H1 (cell line): ENCODE data around the gene LIMS1. TPM values are rescaled to one million over a fixed set of nuclear protein-coding genes. Genes with fewer than 3 reads are reported as not detected.

ENCODE experiments used
- CTCF ChIA-PET: fragments of 300-600 bp; sonication (Branson Sonifier 250); formaldehyde crosslinking; loops from one replicate; lab custom pipeline; 2021; ENCODE audit not compliant: partially characterized antibody; lab: Charles Lee
- POLR2A ChIA-PET: fragments of 300-600 bp; sonication (Branson Sonifier 250); formaldehyde crosslinking; loops from one replicate; lab custom pipeline; 2021; ENCODE audit warnings: inconsistent platforms; ENCODE audit not compliant: partially characterized antibody; lab: Charles Lee
- DNase-seq, 2 experiments: peaks; one replicate each; pipeline versions ENCODE4 v3.0.0 to v3.0.0-alpha.2; 2010 to 2022; ENCODE audit warnings: low spot score in 2 of 2, low read depth in 1 of 2, mixed read lengths in 1 of 2
- FAIRE-seq: peaks from 2 replicates; lab custom pipeline; 2011; peaks lifted over from hg19 to GRCh38; lab: Jason Lieb, UNC
- H2AFZ ChIP-seq: 2 replicates; pipeline ENCODE4 v1.8.1; 2012; ENCODE audit warnings: low read length, inconsistent platforms
- H2AK5ac ChIP-seq: 2 replicates; pipeline ENCODE4 v1.6.1; 2013; ENCODE audit warnings: low read depth, low read length
- H2BK120ac ChIP-seq: replicated peaks from 2 replicates; pipeline ENCODE3; 2013; ENCODE audit warnings: low read depth, low read length, inconsistent platforms
- H2BK12ac ChIP-seq: 2 replicates; pipeline ENCODE4 v1.6.1; 2013; ENCODE audit warnings: low read depth, low read length
- H2BK15ac ChIP-seq: 2 replicates; pipeline ENCODE4 v1.6.1; 2013; ENCODE audit warnings: low read length
- H2BK20ac ChIP-seq: 2 replicates; pipeline ENCODE4 v1.6.1; 2013; ENCODE audit warnings: low read length
- H2BK5ac ChIP-seq: 2 replicates; pipeline ENCODE4 v1.6.1; 2013; ENCODE audit warnings: low read depth, low read length
- H3K14ac ChIP-seq: 2 replicates; pipeline ENCODE4 v1.6.1; 2013; ENCODE audit warnings: inconsistent platforms; ENCODE audit not compliant: insufficient read length
- H3K18ac ChIP-seq: 2 replicates; pipeline ENCODE4 v1.6.1; 2013; ENCODE audit warnings: low read length; ENCODE audit errors: extremely low read depth
- H3K23ac ChIP-seq: 2 replicates; pipeline ENCODE4 v1.6.1; 2013; ENCODE audit warnings: inconsistent platforms; ENCODE audit not compliant: insufficient read length
- H3K23me2 ChIP-seq: 2 replicates; pipeline ENCODE4 v1.6.1; 2013; ENCODE audit warnings: low read depth, low read length
- H3K27ac ChIP-seq: 2 replicates; pipeline ENCODE4 v1.6.1; 2011; ENCODE audit warnings: low read depth, low read length, inconsistent platforms
- H3K27me3 ChIP-seq, 4 experiments: replicated peaks in 1 of 4; 1 replicate in 1 of 4; 2 replicates in 3 of 4; pipeline versions ENCODE4 v1.6.1 to v1.8.1; 2011 to 2013; ENCODE audit warnings: low read length in 3 of 4, mild to moderate bottlenecking in 3 of 4, inconsistent platforms in 2 of 4, mixed read lengths in 2 of 4, moderate library complexity in 1 of 4; ENCODE audit not compliant: control insufficient read depth in 3 of 4, insufficient read depth in 3 of 4; ENCODE audit errors: extremely low read depth in 1 of 4
- H3K36me3 ChIP-seq, 4 experiments: 2 replicates each; pipeline versions ENCODE4 v1.6.1 to v1.8.1; 2011 to 2013; ENCODE audit warnings: mild to moderate bottlenecking in 4 of 4, low read length in 3 of 4, moderate library complexity in 2 of 4, control low read depth in 1 of 4, inconsistent platforms in 1 of 4; ENCODE audit not compliant: insufficient read depth in 4 of 4, control insufficient read depth in 2 of 4
- H3K4ac ChIP-seq: replicated peaks from 2 replicates; pipeline ENCODE3; 2013; ENCODE audit warnings: low read length, low read depth, mixed read lengths, inconsistent platforms; ENCODE audit not compliant: insufficient read length
- H3K4me1 ChIP-seq, 4 experiments: replicated peaks in 1 of 4; 1 replicate in 1 of 4; 2 replicates in 3 of 4; pipeline versions ENCODE4 v1.6.1 to v1.8.1; 2011 to 2013; ENCODE audit warnings: low read length in 3 of 4, inconsistent platforms in 2 of 4, mixed read lengths in 1 of 4; ENCODE audit not compliant: insufficient read depth in 4 of 4, control insufficient read depth in 3 of 4
- H3K4me2 ChIP-seq, 2 experiments: 2 replicates each; pipeline versions ENCODE4 v1.6.1 to v1.8.1; 2011 to 2013; ENCODE audit warnings: low read depth in 2 of 2, low read length in 2 of 2, control low read depth in 1 of 2, inconsistent platforms in 1 of 2, mild to moderate bottlenecking in 1 of 2; ENCODE audit not compliant: insufficient read depth in 1 of 2
- H3K4me3 ChIP-seq, 4 experiments: fragments of 200-600, 300-600 bp in 1 of 4; sonication (generic), shearing (Covaris generic), sonication (Bioruptor Twin) in 1 of 4; 2 replicates each; pipeline versions ENCODE4 v1.5.1 to v1.8.1; 2011 to 2016; ENCODE audit warnings: low read length in 4 of 4, low read depth in 3 of 4, control low read depth in 2 of 4, inconsistent platforms in 2 of 4, mild to moderate bottlenecking in 2 of 4, mixed read lengths in 1 of 4, moderate library complexity in 1 of 4; ENCODE audit not compliant: insufficient read depth in 2 of 4; ENCODE audit errors: extremely low read depth in 1 of 4
- H3K56ac ChIP-seq: replicated peaks from 2 replicates; pipeline ENCODE3; 2013; ENCODE audit warnings: low read depth, mild to moderate bottlenecking, mixed read lengths, low read length, inconsistent platforms; ENCODE audit not compliant: insufficient read length
- H3K79me1 ChIP-seq: 2 replicates; pipeline ENCODE4 v1.6.1; 2013; ENCODE audit warnings: low read depth, low read length, control low read depth
- H3K79me2 ChIP-seq, 2 experiments: 2 replicates each; pipeline versions ENCODE4 v1.6.1 to v1.8.1; 2012 to 2013; ENCODE audit warnings: low read length in 2 of 2, mild to moderate bottlenecking in 2 of 2, inconsistent platforms in 1 of 2; ENCODE audit not compliant: insufficient read depth in 2 of 2, control insufficient read depth in 1 of 2
- H3K9ac ChIP-seq, 4 experiments: replicated peaks in 1 of 4; 1 replicate in 1 of 4; 2 replicates in 3 of 4; pipeline versions ENCODE4 v1.6.1 to v1.8.1; 2011 to 2013; ENCODE audit warnings: low read depth in 3 of 4, low read length in 3 of 4, control low read depth in 2 of 4, mild to moderate bottlenecking in 2 of 4, moderate library complexity in 2 of 4, inconsistent platforms in 1 of 4; ENCODE audit errors: extremely low read depth in 1 of 4
- H3K9me3 ChIP-seq, 2 experiments: 2 replicates each; pipeline versions ENCODE4 v1.6.1 to v1.8.1; 2012 to 2013; ENCODE audit warnings: mild to moderate bottlenecking in 2 of 2, moderate library complexity in 2 of 2, control low read depth in 1 of 2, inconsistent platforms in 1 of 2, low read depth in 1 of 2, low read length in 1 of 2, mixed read lengths in 1 of 2; ENCODE audit not compliant: insufficient read depth in 2 of 2
- H4K20me1 ChIP-seq, 2 experiments: replicated peaks in 1 of 2; 2 replicates each; pipeline versions ENCODE3 to v1.8.1; 2011 to 2013; ENCODE audit warnings: inconsistent platforms in 2 of 2, low read length in 2 of 2, mild to moderate bottlenecking in 1 of 2; ENCODE audit not compliant: insufficient read depth in 2 of 2, control insufficient read depth in 1 of 2
- H4K5ac ChIP-seq: 2 replicates; pipeline ENCODE4 v1.6.1; 2013; ENCODE audit warnings: low read length, low read depth, mixed read lengths, inconsistent platforms; ENCODE audit not compliant: insufficient read length
- H4K8ac ChIP-seq: 2 replicates; pipeline ENCODE4 v1.8.0; 2013; ENCODE audit warnings: mild to moderate bottlenecking, moderate library complexity, low read length, inconsistent platforms; ENCODE audit not compliant: insufficient read depth; ENCODE audit errors: extremely low read depth
- H4K91ac ChIP-seq: replicated peaks from 2 replicates; pipeline ENCODE3; 2013; ENCODE audit warnings: low read length, mixed read lengths, inconsistent platforms; ENCODE audit not compliant: insufficient read length
- BCL11A ChIP-seq, 2 experiments: IDR thresholded peaks; one replicate each; pipeline ENCODE4 v1.6.1; 2011; ENCODE audit warnings: low read depth in 2 of 2, low read length in 2 of 2, mild to moderate bottlenecking in 2 of 2
- EGR1 ChIP-seq: IDR thresholded peaks from 2 replicates; pipeline ENCODE4 v1.6.1; 2011; ENCODE audit warnings: low read depth, low read length, borderline replicate concordance
- GTF2F1 ChIP-seq: IDR thresholded peaks from 2 replicates; pipeline ENCODE4 v1.6.1; 2012; ENCODE audit warnings: low read depth, low read length, improper control_type of control experiment, borderline replicate concordance
- NRF1 ChIP-seq: IDR thresholded peaks from 2 replicates; pipeline ENCODE4 v1.6.1; 2011; ENCODE audit warnings: mild to moderate bottlenecking, low read depth, low read length, improper control_type of control experiment
- RAD21 ChIP-seq, 2 experiments: IDR thresholded peaks in 1 of 2; conservative IDR thresholded peaks in 1 of 2; 2 replicates each; pipeline ENCODE4 v1.6.1; 2011; ENCODE audit warnings: low read depth in 2 of 2, low read length in 2 of 2, improper control_type of control experiment in 1 of 2, inconsistent platforms in 1 of 2, mild to moderate bottlenecking in 1 of 2, moderate library complexity in 1 of 2
- SIRT6 ChIP-seq: IDR thresholded peaks from one replicate; pipeline ENCODE4 v1.7.1; 2012; ENCODE audit warnings: low read length, inconsistent platforms
- SIX5 ChIP-seq: IDR thresholded peaks from 2 replicates; pipeline ENCODE4 v1.6.1; 2011; ENCODE audit warnings: mild to moderate bottlenecking, low read depth, low read length
- WGBS, 2 experiments: shearing (Covaris generic) in 1 of 2; methylation state at CpG; one replicate each; pipeline versions ENCODE4 v1.1.6 to v1.1.7; 2013 to 2015; ENCODE audit warnings: low lambda C conversion rate in 2 of 2, mixed read lengths in 2 of 2, inconsistent platforms in 1 of 2, low coverage in 1 of 2, missing lambda C conversion rate in 1 of 2; ENCODE audit not compliant: insufficient replicate concordance in 2 of 2, insufficient coverage in 1 of 2, insufficient read length in 1 of 2; ENCODE audit errors: extremely low coverage in 1 of 2, missing lambda C conversion rate in 1 of 2; 5-methylcytosine and 5-hydroxymethylcytosine counted together
- polyA plus RNA-seq, 7 experiments: library from polyadenylated mRNA; depleted of rRNA in 3 of 7; stranded (reverse) in 5 of 7; unstranded in 2 of 7; fragments of >200 nt in 5 of 7; fragments of 200-250 nt in 2 of 7; gene quantifications; 1 replicate in 5 of 7; 2 replicates in 1 of 7; 4 replicates in 1 of 7; pipeline versions ENCODE4 v1.2.1 to v1.2.3, GENCODE V29; 2011 to 2013; ENCODE audit warnings: missing spikeins in 2 of 7, mixed read lengths in 2 of 7
- total RNA-seq: library from RNA; stranded (reverse); fragmentation: NEBNext Ultra II Directional; extraction: Animal tissue kit (Norgen Biotek cat#: 25700); gene quantifications from 2 replicates; pipeline ENCODE4 v1.2.1, GENCODE V29; 2021
- TF ChIP-seq, protein P1 (sequence below): IDR thresholded peaks from 2 replicates; pipeline ENCODE4 v1.6.1; 2012; ENCODE audit warnings: inconsistent platforms

Gene LIMS1
- total and polyA plus RNA-seq, 2 of the 8 experiments (the other 6 are each of a cell fraction or from before 2014, with no cell fraction given), result 24.1 to 36.7 TPM

DNA sequence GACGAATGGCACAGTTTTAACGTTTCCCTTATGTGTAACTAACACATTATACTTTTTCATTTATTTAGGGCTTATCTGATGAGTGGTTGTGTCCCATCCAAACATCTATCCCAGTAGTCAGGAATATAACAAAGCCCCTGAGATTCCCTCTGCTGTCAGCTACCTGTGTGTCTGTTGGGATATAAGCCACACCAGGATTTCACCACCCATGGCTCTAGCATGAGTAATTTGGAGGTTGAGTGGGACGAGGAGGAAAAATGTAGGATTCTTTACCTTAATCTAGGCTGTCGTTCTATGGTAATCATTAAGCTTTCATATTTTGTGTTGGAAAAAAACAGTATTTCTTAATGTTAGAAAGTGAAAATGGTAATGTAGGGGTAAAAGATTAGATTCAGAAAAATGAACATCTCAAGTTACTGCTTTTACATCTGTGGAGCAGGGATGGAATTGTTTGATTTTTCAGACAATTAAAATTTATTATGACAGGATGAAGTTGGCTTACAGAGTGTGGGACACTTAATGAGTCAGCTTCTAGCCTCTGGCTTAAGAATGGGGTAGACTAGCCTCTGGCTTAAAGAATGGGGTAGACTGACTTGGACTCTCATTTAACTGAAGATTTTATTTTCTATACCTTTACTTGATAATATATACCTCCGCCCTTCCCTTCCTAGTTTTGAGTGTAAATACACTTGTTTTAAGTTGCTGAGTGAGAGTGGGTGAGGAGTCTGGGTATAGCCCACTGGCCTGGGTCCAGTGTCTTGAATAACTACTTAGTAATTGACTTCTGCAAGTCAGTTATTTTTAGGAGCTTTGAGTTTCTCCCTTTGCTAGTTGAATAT, 96.5 kb downstream of the LIMS1 start:
- TF ChIP-seq RAD21 (IDR thresholded peaks at IDR 0.05 in 1 of 2, conservative IDR thresholded peaks at IDR 0.05 in 1 of 2; ENCODE audit: low read depth in 2 of 2, low read length in 2 of 2), result no peak
- no peak for TF ChIP-seq NRF1
- TF ChIP-seq, protein P1, sequence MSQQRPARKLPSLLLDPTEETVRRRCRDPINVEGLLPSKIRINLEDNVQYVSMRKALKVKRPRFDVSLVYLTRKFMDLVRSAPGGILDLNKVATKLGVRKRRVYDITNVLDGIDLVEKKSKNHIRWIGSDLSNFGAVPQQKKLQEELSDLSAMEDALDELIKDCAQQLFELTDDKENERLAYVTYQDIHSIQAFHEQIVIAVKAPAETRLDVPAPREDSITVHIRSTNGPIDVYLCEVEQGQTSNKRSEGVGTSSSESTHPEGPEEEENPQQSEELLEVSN, result no peak
- no peak for TF ChIP-seq BCL11A (IDR thresholded peaks at IDR 0.05; ENCODE audit: low read depth in 2 of 2, low read length in 2 of 2)
- TF ChIP-seq GTF2F1, result no peak
- no peak for TF ChIP-seq SIX5
- TF ChIP-seq EGR1, result no peak
- TF ChIP-seq SIRT6, result no peak
- Histone ChIP-seq H3K4me1 (peaks cover 0 to 2% (median under 1%) of the 10 kb centered on the region in 4 experiments; a peak in 1 of 7 replicates), H3K9me3 (no peaks in the 10 kb centered on the region), H3K4ac (no peak overlapping the region), H4K5ac (no peak overlapping the region), H2BK120ac (no peak overlapping the region), H3K27me3 (no peaks in the 10 kb centered on the region), H2BK20ac (no peak overlapping the region), H3K56ac (no peak overlapping the region), H2BK15ac (no peak overlapping the region), H3K9ac (no peak overlapping the region), H2AFZ (no peak overlapping the region), H3K14ac (no peak overlapping the region), H4K8ac (no peak overlapping the region), H4K91ac (no peak overlapping the region), H3K79me1 (no peaks in the 10 kb centered on the region; the same call in 1 of the 2 replicates), H3K4me3 (no peak overlapping the region), H2BK5ac (no peak overlapping the region), H2AK5ac (no peak overlapping the region), H3K4me2 (no peak overlapping the region), H2BK12ac (no peak overlapping the region), H3K23me2 (no peaks in the 10 kb centered on the region), H3K79me2 (peaks cover 0 to 4% of the 10 kb centered on the region in 2 experiments; a peak in 1 of 4 replicates), H3K23ac (no peak overlapping the region), H3K27ac (no peak overlapping the region), H3K36me3 (no peaks in the 10 kb centered on the region), H3K18ac (no peak overlapping the region), H4K20me1 (no peaks in the 10 kb centered on the region)
- DNase-seq (no peak), FAIRE-seq (no peak)
- POLR2A ChIA-PET, result no interaction called here
- 85% methylated on average over 5 of the region's 5 CpGs; no CpG with 5 or more reads in 1 of the 2 experiments for WGBS, 2 experiments
- CTCF ChIA-PET, result interaction anchor here (0.6 to 2.4 kb wide), 3 partner anchors 24 to 234 kb away, joined by 3 to 10 read pairs (median 5); no protein-coding TSS in a partner anchor
